GM20000 (cell line): ENCODE data around the gene SUPT3H.

Experiments used
- DNase-seq: peaks from one replicate; pipeline ENCODE4 v3.0.0; 2012; ENCODE audit warnings: low spot score
- TF ChIP-seq, protein P1 (sequence below): IDR thresholded peaks from 2 replicates; pipeline ENCODE4 v1.5.1; 2012; ENCODE audit warnings: mild to moderate bottlenecking, control low read depth; ENCODE audit errors: extremely low read depth, missing control alignments

SUPT3H gene

DNA sequence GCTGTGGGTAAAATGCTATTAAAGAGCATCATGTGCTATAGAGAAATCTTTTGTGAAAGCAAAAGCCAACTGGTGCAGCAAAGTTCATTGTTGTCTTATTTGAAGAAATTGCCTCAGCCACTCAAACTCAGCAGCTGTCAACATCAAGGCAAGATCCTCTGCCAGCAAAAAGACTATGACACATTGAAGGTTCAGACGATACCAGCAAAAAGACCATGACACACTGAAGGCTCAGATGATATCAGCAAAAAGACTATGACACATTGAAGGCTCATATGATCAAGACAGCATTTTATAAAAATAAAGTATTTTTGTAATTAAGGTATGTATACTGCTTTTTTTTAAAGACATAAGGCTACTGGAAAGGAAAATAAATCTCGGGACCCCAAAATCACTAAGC, 168.0 kb downstream of the SUPT3H start:
- TF ChIP-seq, protein P1, sequence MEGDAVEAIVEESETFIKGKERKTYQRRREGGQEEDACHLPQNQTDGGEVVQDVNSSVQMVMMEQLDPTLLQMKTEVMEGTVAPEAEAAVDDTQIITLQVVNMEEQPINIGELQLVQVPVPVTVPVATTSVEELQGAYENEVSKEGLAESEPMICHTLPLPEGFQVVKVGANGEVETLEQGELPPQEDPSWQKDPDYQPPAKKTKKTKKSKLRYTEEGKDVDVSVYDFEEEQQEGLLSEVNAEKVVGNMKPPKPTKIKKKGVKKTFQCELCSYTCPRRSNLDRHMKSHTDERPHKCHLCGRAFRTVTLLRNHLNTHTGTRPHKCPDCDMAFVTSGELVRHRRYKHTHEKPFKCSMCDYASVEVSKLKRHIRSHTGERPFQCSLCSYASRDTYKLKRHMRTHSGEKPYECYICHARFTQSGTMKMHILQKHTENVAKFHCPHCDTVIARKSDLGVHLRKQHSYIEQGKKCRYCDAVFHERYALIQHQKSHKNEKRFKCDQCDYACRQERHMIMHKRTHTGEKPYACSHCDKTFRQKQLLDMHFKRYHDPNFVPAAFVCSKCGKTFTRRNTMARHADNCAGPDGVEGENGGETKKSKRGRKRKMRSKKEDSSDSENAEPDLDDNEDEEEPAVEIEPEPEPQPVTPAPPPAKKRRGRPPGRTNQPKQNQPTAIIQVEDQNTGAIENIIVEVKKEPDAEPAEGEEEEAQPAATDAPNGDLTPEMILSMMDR: no peak
- DNase-seq: no peak

- TF ChIP-seq, protein P1: no peak
Measured at GRCh38 chr6:45206793-45207492, 170.8 kb downstream of the SUPT3H start.

DNA sequence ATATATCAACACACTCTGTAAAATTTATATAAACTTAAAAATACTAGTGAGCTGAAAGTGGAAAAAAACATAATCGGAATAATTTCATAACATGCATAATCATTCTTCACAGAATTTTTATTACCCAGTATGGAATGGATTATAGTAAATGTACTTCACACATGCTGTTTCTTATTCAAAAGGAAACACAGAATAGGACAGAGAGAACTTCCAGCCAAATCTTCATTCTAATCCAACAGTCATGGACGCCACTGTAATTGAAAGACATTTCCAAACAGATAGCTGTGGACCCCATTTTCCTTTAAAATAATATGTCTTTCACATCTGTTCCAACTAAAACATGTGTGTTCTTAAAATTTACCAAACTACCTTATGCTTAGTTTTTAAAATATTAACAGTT, 176.2 kb downstream of the SUPT3H start:
- DNase-seq: no peak
- TF ChIP-seq, protein P1: no peak

More at GRCh38 chr6:45206793-45207492, 170.8 kb downstream of the SUPT3H start:
- DNase-seq: no peak

DNA sequence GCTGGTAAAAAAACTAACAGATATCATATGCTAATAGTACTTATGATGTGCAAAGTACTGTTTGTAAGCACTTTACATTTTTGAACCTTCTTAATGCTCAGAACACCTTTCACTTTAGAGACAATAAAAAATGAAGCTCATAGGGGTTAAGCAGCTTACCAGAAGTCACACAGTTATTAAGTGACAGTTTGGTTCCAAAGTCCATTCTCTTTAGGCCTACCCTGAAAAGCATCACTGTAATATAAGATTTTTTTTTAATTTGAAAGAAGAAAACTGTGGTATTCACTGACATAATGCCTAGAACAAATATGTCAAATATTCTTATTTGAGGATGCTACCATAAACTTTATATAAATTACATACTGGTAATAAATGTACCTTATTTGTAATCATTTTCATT, 177.2 kb downstream of the SUPT3H start:
- TF ChIP-seq, protein P1: no peak
- no peak for DNase-seq

DNA sequence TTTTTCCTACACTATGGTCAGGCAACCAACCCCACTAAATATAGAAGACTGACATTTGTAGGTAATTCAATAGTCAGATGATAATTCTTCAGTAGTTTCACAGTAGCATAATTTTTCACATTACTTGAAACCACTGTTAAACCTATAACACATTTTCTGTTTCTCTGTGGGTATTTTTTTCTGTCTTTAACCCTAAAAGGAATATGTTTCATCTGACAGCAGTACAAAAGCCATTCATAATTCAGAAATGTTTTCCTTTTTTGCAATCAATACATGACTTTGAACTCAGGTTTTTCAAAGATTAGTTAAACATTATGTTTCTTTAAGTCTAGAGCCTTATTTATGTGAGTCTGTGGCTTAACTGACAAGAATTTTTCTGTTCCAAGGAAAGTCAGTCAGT, 178.2 kb downstream of the SUPT3H start:
- no peak for DNase-seq
- TF ChIP-seq, protein P1: no peak

GRCh38 chr6:45196121-45196520, 181.6 kb downstream of the SUPT3H start:
- TF ChIP-seq, protein P1: no peak
- DNase-seq: no peak

DNA sequence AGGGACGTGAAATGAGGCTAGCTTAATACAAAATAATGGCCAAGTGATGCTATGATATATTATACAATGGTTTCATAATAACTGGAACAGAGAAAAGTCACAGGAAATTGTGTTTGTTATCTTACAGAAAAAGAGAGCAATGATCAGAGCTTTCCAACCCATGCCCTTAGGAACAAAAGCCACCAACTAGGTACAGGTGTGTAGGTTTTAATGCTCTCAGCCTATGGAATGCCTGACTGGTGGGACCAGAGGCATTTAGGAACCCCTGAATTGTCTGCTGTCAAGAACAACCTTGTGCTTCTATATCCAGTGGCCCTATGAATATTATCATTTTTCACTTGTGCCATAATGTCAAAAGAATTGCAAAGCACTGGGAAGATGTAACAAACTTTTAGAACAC, 182.6 kb downstream of the SUPT3H start:
- TF ChIP-seq, protein P1: no peak
- no peak for DNase-seq
